Measurements from ENCODE around the gene CCRL2. TPM values are rescaled to one million over a fixed set of nuclear protein-coding genes. Genes with fewer than 3 reads are reported as not detected.
A peak's percentile ranks its signal among the peaks of the same experiment; 100 is the strongest.

Gene CCRL2
- total RNA-seq, 1 experiment from 2014 or later = not detected

DNA sequence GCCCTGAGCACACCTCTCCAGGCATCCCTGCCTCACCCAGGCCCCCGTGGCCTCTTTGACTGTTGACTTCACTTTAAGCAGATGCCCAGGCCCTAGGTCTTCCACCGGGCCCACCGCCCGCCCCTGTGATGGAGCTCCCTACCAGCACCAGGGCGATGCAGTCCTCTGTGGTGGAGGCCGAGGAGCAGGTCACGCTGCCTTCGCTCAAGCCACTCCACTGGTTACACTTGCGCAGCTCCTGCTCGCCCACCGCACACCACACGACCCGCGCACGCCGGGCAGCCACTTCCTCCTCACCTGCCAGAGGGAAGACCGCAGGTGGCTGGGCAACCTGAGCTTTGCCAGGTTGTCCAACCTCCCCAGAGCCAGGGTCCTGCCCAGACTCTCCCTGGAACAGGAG is 41.7 kb downstream of the CCRL2 start:
- Histone ChIP-seq H4K20me1 (ENCODE audit: control insufficient read depth, insufficient read depth, insufficient read length) (no peaks in the 10 kb centered on the region), H4K8ac (replicated peaks; ENCODE audit: insufficient read length, low read depth, low read length) (no peak overlapping the region), H3K79me2 (ENCODE audit: insufficient read depth, low read length) (no peaks in the 10 kb centered on the region), H2AK5ac (ENCODE audit: insufficient read length, low read length) (no peak overlapping the region), H2BK20ac (ENCODE audit: low read depth, low read length, poor library complexity, severe bottlenecking) (no peak overlapping the region), H3K27ac (ENCODE audit: insufficient read length, low read depth, low read length) (no peak overlapping the region), H3K23ac (ENCODE audit: insufficient read length, low read depth, low read length) (no peak overlapping the region), H3K56ac (ENCODE audit: insufficient read length, low read depth, low read length) (no peak overlapping the region), H3K4me1 (ENCODE audit: insufficient read depth, low read length) (no peaks in the 10 kb centered on the region), H3K9me3 (ENCODE audit: control insufficient read depth, low read depth, low read length) (no peaks in the 10 kb centered on the region), H3K79me1 (ENCODE audit: insufficient read depth, low read depth, low read length, poor library complexity, severe bottlenecking) (no peaks in the 10 kb centered on the region), H2AFZ (ENCODE audit: low read length) (no peak overlapping the region), H2BK5ac (ENCODE audit: insufficient read length, low read length) (no peak overlapping the region), H3K27me3 (ENCODE audit: insufficient read depth, low read length) (no peaks in the 10 kb centered on the region), H3K4ac (ENCODE audit: low read depth, low read length) (no peak overlapping the region), H3K14ac (ENCODE audit: insufficient read depth, low read length) (no peak overlapping the region), H4K5ac (ENCODE audit: insufficient read length, low read depth, low read length) (no peak overlapping the region), H4K91ac (ENCODE audit: insufficient read length, low read depth, low read length) (no peak overlapping the region), H2BK12ac (ENCODE audit: insufficient read length, low read depth, low read length) (no peak overlapping the region), H2BK120ac (ENCODE audit: low read depth, low read length, poor library complexity, severe bottlenecking) (no peak overlapping the region), H3T11ph (ENCODE audit: low read length) (no peak overlapping the region), H3K4me2 (ENCODE audit: insufficient read depth, insufficient read length, low read length) (no peak overlapping the region), H2BK15ac (ENCODE audit: low read depth, low read length) (no peak overlapping the region), H3K23me2 (ENCODE audit: insufficient read length, low read depth, low read length, poor library complexity, severe bottlenecking) (no peaks in the 10 kb centered on the region), H3K9ac (ENCODE audit: extremely low read depth, insufficient read length, low read length) (no peak overlapping the region), H3K18ac (ENCODE audit: insufficient read length, low read depth, low read length) (no peak overlapping the region)
- no peaks in the 10 kb centered on the region for H3K36me3 Mint-ChIP-seq (ENCODE audit: insufficient read depth in 1 of 3, low read depth in 3 of 3)
- no CpG with 5 or more reads among the region's 17 CpGs for WGBS (ENCODE audit: extremely low coverage, insufficient read length, low lambda C conversion rate)
- H3K27ac Mint-ChIP-seq = peak overlapping the region in 1 of 3 experiments; percentile 78; a peak in 2 of 7 replicates
- H3K4me1 Mint-ChIP-seq = no peaks in the 10 kb centered on the region
- no peaks in the 10 kb centered on the region; the same call in none of the 2 replicates for H3K27me3 Mint-ChIP-seq (ENCODE audit: low read depth)
- TF ChIP-seq, protein P1, sequence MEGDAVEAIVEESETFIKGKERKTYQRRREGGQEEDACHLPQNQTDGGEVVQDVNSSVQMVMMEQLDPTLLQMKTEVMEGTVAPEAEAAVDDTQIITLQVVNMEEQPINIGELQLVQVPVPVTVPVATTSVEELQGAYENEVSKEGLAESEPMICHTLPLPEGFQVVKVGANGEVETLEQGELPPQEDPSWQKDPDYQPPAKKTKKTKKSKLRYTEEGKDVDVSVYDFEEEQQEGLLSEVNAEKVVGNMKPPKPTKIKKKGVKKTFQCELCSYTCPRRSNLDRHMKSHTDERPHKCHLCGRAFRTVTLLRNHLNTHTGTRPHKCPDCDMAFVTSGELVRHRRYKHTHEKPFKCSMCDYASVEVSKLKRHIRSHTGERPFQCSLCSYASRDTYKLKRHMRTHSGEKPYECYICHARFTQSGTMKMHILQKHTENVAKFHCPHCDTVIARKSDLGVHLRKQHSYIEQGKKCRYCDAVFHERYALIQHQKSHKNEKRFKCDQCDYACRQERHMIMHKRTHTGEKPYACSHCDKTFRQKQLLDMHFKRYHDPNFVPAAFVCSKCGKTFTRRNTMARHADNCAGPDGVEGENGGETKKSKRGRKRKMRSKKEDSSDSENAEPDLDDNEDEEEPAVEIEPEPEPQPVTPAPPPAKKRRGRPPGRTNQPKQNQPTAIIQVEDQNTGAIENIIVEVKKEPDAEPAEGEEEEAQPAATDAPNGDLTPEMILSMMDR (conservative IDR thresholded peaks at IDR 0.05) = no peak
- no peak overlapping the region for H3K4me3 Mint-ChIP-seq
- no peaks in the 10 kb centered on the region for H3K9me3 Mint-ChIP-seq
- no peak for DNase-seq

Measured in H9 (cell line).